HCT116 (cell line): ENCODE measurements around the gene UGDH. TPM values are rescaled to one million over a fixed set of nuclear protein-coding genes. Genes with fewer than 3 reads are reported as not detected.

ENCODE experiments used
- ATAC-seq: fragments of 200-7000 bp; cut with Tn5 transposase; 2 replicates; pipeline ENCODE4 v1.9.1; 2020; ENCODE audit warnings: mild to moderate bottlenecking, moderate library complexity
- BruUV-seq: library from RNA; stranded (reverse); fragments of 400-500 nt; replicated peaks from 2 replicates; lab custom pipeline; 2021; lab: Mats Ljungman, UMichigan
- CTCF ChIA-PET: fragments of 300-600 bp; sonication (Branson Sonifier 250); formaldehyde crosslinking; loops from one replicate; lab custom pipeline; 2021; ENCODE audit warnings: antibody characterized with exemption; lab: Charles Lee
- POLR2A ChIA-PET: fragments of 300-600, 350-600 bp; sonication (Branson Sonifier 250); formaldehyde crosslinking; loops from one replicate; lab custom pipeline; 2021; ENCODE audit warnings: antibody characterized with exemption; lab: Charles Lee
- RAD21 ChIA-PET, 2 experiments: fragments of 300-600 bp; sonication (Branson Sonifier 250); formaldehyde crosslinking; loops; one replicate each; lab custom pipeline; 2023; ENCODE audit warnings: low total read pairs in 2 of 2; ENCODE audit not compliant: uncharacterized antibody in 2 of 2, unreplicated experiment in 2 of 2, low non-redundant PET in 1 of 2; lab: Charles Lee
- DNase-seq: peaks from one replicate; pipeline ENCODE4 v3.0.0-alpha.2; 2010; ENCODE audit warnings: low read depth, low spot score
- H2AFZ ChIP-seq: fragments of 200-600 bp; shearing (Covaris generic), sonication (generic); 2 replicates; pipeline ENCODE4 v1.6.1; 2017; ENCODE audit warnings: low read depth, mixed run types, mixed read lengths, antibody characterized with exemption, low read length; ENCODE audit not compliant: poor library complexity, severe bottlenecking
- H3K27ac ChIP-seq: 2 replicates; pipeline ENCODE4 v1.5.1; 2012; ENCODE audit warnings: low read depth, low read length
- H3K27me3 ChIP-seq: fragments of 200-600 bp; sonication (generic); 2 replicates; pipeline ENCODE4 v1.6.1; 2016; ENCODE audit warnings: mixed run types, low read length, mixed read lengths; ENCODE audit not compliant: insufficient read depth
- H3K36me3 ChIP-seq, 2 experiments: fragments of 200-500 bp in 1 of 2; fragments of 200-600 bp in 1 of 2; sonication (Bioruptor generic) in 1 of 2; sonication (generic) in 1 of 2; 2 replicates each; pipeline versions ENCODE4 v1.5.1 to v1.6.1; 2014 to 2016; ENCODE audit warnings: low read length in 2 of 2, inconsistent platforms in 1 of 2, mixed read lengths in 1 of 2, mixed run types in 1 of 2; ENCODE audit not compliant: insufficient read depth in 2 of 2, control insufficient read depth in 1 of 2
- H3K4me1 ChIP-seq, 2 experiments: fragments of 200-600 bp in 1 of 2; sonication (generic) in 1 of 2; 2 replicates each; pipeline versions ENCODE4 v1.5.1 to v1.6.1; 2012 to 2017; ENCODE audit warnings: low read length in 2 of 2, inconsistent platforms in 1 of 2, mild to moderate bottlenecking in 1 of 2, mixed read lengths in 1 of 2, mixed run types in 1 of 2, moderate library complexity in 1 of 2; ENCODE audit not compliant: insufficient read depth in 2 of 2, control insufficient read depth in 1 of 2
- H3K4me2 ChIP-seq: fragments of 200-600 bp; sonication (generic); 2 replicates; pipeline ENCODE4 v1.6.1; 2017; ENCODE audit warnings: mixed run types, low read length, mixed read lengths
- H3K4me3 ChIP-seq, 2 experiments: fragments of 200-600 bp in 1 of 2; sonication (generic) in 1 of 2; replicated peaks in 1 of 2; 2 replicates each; pipeline ENCODE4 v1.5.1; 2011 to 2016; ENCODE audit warnings: low read length in 2 of 2, control low read depth in 1 of 2, low read depth in 1 of 2, mild to moderate bottlenecking in 1 of 2, mixed read lengths in 1 of 2, mixed run types in 1 of 2
- H3K79me2 ChIP-seq: fragments of 200-600 bp; sonication (generic); 2 replicates; pipeline ENCODE4 v1.6.1; 2017; ENCODE audit warnings: mild to moderate bottlenecking, mixed run types, low read length, moderate library complexity, mixed read lengths; ENCODE audit not compliant: insufficient read depth
- H3K9ac ChIP-seq: fragments of 200-600 bp; sonication (generic); 2 replicates; pipeline ENCODE4 v1.6.1; 2016; ENCODE audit warnings: low read length, mixed read lengths
- H3K9me2 ChIP-seq: fragments of 200-600 bp; sonication (generic), shearing (Covaris generic); 2 replicates; pipeline ENCODE4 v1.6.1; 2017; ENCODE audit warnings: mixed run types, mild to moderate bottlenecking, moderate library complexity; ENCODE audit not compliant: insufficient read depth
- H3K9me3 ChIP-seq, 2 experiments: fragments of 200-500 bp in 1 of 2; fragments of 200-600 bp in 1 of 2; sonication (Bioruptor generic) in 1 of 2; sonication (generic) in 1 of 2; 2 replicates each; pipeline ENCODE4 v1.6.1; 2014 to 2017; ENCODE audit warnings: low read length in 2 of 2, mixed read lengths in 2 of 2, inconsistent platforms in 1 of 2, low read depth in 1 of 2, mild to moderate bottlenecking in 1 of 2, mixed run types in 1 of 2, moderate library complexity in 1 of 2; ENCODE audit not compliant: control insufficient read depth in 1 of 2, insufficient read depth in 1 of 2
- H4K20me1 ChIP-seq: fragments of 200-600 bp; sonication (generic), shearing (Covaris generic); 2 replicates; pipeline ENCODE4 v1.6.1; 2017; ENCODE audit warnings: mixed run types, mild to moderate bottlenecking, moderate library complexity; ENCODE audit not compliant: insufficient read depth
- ATF3 ChIP-seq: IDR thresholded peaks from 2 replicates; pipeline ENCODE4 v1.6.1; 2012
- CBX3 ChIP-seq: IDR thresholded peaks from 2 replicates; pipeline ENCODE4 v1.6.1; 2012; ENCODE audit warnings: low read depth
- EZH2 ChIP-seq: fragments of 200-600 bp; sonication (generic); IDR thresholded peaks from 2 replicates; pipeline ENCODE4 v1.6.1; 2017; ENCODE audit warnings: antibody characterized with exemption, mixed run types
- FOSL1 ChIP-seq: IDR thresholded peaks from 2 replicates; pipeline ENCODE4 v1.6.1; 2012; ENCODE audit warnings: low read depth
- MAX ChIP-seq: IDR thresholded peaks from 2 replicates; pipeline ENCODE4 v1.6.1; 2012
- POLR2AphosphoS5 ChIP-seq: IDR thresholded peaks from 2 replicates; pipeline ENCODE4 v1.6.1; 2011; ENCODE audit warnings: mild to moderate bottlenecking, low read depth, low read length, moderate library complexity
- RAD21 ChIP-seq: IDR thresholded peaks from 2 replicates; pipeline ENCODE4 v1.6.1; 2012; ENCODE audit warnings: low read depth, mild to moderate bottlenecking
- REST ChIP-seq: IDR thresholded peaks from 2 replicates; pipeline ENCODE4 v1.6.1; 2012; ENCODE audit warnings: low read depth
- ZBTB33 ChIP-seq: IDR thresholded peaks from 2 replicates; pipeline ENCODE4 v1.6.1; 2011; ENCODE audit warnings: mild to moderate bottlenecking, low read length, moderate library complexity; ENCODE audit not compliant: insufficient replicate concordance; ENCODE audit errors: extremely low read depth
- ZNF274 ChIP-seq: fragments of 200-500 bp; sonication (Bioruptor generic); IDR thresholded peaks from 2 replicates; pipeline ENCODE4 v1.6.1; 2014; ENCODE audit warnings: mild to moderate bottlenecking, low read depth, low read length, inconsistent platforms
- intact Hi-C: fragments of 100-400 bp; cut with micrococcal nuclease; formaldehyde crosslinking; loops from 2 replicates; pipeline ENCODE4 v1.10.0; 2022
- total RNA-seq: library from RNA; stranded (reverse); gene quantifications from one replicate; pipeline ENCODE4 v1.2.1, GENCODE V29; 2021; ENCODE audit not compliant: unreplicated experiment

The UGDH gene
- total RNA-seq, 1 experiment from 2014 or later: 67.9 TPM

- no peak for TF ChIP-seq MAX
- TF ChIP-seq ZNF274: no peak
- no peak for TF ChIP-seq RAD21
- no peak for TF ChIP-seq ATF3
- TF ChIP-seq FOSL1: no peak
- no peak for TF ChIP-seq ZBTB33
- TF ChIP-seq POLR2AphosphoS5: no peak
- no peak for TF ChIP-seq CBX3
- no peak for TF ChIP-seq REST
- no peak for TF ChIP-seq EZH2
- no peak for ATAC-seq
- CTCF ChIA-PET: interaction anchor here (1.5 kb wide), 1 partner anchor 28 kb away, joined by 4 read pairs; the partner anchor contains the start of gene UGDH
- no peak overlapping the region for H3K27ac ChIP-seq
- H3K9ac ChIP-seq: no peak overlapping the region
- H3K4me2 ChIP-seq: no peak overlapping the region
- H3K4me1 ChIP-seq: no peaks in the 10 kb centered on the region
- H3K9me2 ChIP-seq: no peaks in the 10 kb centered on the region
- no peak overlapping the region for H2AFZ ChIP-seq
- no peaks in the 10 kb centered on the region for H3K27me3 ChIP-seq
- intact Hi-C loops: no loop called here
- no peaks in the 10 kb centered on the region for H3K36me3 ChIP-seq
- no peaks in the 10 kb centered on the region for H3K9me3 ChIP-seq
- no peak overlapping the region for H3K4me3 ChIP-seq
- RAD21 ChIA-PET: no interaction called here
- no peak for DNase-seq
- no TSS peak for BruUV-seq
- H3K79me2 ChIP-seq: no peaks in the 10 kb centered on the region
- POLR2A ChIA-PET: no interaction called here
- H4K20me1 ChIP-seq: no peaks in the 10 kb centered on the region
Measured at GRCh38 chr4:39555472-39555871, 28.2 kb upstream of the UGDH start.
